HS-27A (cell line): Measurements from ENCODE around the gene MYO15B.
"Not testable (repeated sequence)": the region's sequence is repeated elsewhere in the genome, so short reads cannot be mapped to it uniquely, and the experiment has no call there.

Experiments
- DNase-seq: peaks from one replicate; pipeline ENCODE4 v3.0.0-alpha.2; 2012; ENCODE audit warnings: low read depth, missing footprints

The MYO15B gene

DNA sequence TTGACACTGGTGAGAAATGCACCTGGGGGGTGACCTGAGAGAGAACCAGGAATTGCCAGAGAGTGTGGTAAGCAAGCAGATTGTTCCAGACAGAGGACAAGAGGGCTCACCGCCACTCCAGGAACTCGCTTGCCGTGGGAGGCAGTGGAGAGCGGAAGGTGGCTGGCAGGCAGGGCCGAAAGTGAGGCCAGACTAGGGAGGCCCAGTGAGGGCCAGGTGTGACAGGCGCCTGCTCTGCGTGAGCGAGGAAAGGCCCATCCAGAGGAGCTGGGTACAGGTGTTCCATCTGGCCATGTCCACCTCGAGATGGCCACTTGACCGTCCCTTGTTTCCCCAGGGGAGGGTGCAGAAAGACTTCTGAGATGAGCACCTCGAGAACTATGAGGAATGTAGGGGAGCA, 11.9 kb upstream of the MYO15B start:
- DNase-seq, result no peak

DNA sequence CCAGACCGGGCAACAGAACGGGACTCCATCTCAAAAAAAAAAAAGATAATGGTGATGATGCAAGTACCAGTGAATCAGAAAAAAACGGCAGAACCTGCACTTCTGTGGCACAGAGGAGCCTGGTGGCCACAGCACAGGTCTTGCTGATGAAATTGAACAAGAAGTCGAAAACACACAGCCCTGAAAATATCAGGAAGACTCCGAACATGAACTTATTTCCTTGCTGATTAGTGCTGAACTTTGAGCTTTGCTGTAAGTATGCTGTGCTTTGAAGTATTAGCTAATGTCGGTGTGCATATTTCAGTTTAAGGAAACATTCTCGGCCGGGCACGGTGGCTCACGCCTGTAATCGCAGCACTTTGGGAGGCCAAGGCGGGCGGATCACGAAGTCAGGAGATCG, 10.9 kb upstream of the MYO15B start:
- DNase-seq, result no peak

DNA sequence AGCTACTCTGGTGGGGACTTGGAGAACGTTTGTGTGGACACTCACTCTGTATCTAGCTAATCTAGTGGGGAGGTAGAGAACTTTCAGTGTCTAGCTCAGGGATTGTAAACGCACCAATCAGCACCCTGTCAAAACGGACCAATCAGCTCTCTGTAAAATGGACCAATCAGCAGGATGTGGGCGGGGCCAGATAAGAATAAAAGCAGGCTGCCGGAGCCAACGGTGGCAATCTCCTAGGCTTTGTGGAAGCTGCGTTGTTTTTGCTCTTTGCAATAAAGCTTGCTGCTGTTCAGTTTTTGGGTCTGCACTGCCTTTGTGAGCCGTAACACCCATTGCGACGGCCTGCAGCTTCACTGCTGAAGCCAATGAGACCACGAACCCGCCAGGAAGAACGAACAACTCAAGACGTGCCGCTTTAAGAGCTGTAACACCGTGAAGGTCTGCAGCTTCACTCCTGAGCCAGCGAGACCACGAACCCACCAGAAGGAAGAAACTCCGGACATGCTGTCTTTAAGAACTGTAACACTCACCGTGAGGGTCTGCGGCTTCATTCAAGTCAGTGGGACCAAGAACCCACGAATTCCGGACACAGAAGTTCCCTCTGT, 6.4 kb upstream of the MYO15B start:
- not testable (repeated sequence) for DNase-seq

DNA sequence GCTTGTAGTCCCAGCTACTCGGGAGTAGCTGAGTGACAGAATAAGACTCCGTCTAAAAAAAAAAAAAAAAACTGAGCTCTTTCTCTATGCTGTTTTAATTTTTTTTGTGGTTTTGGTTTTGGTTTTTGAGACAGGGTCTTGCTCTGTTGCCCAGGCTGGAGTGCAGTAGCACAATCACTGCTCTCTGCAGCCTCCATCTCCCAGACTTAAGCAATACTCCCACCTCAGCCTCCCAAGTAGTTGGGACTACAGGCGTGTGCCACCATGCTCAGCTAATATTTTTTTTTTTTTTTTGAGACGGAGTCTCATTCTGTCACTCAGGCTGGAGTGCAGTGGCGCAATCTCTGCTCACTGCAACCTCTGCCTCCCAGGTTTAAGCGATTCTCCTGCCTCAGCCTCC, 4.4 kb upstream of the MYO15B start:
- DNase-seq, result not testable (repeated sequence)

DNA sequence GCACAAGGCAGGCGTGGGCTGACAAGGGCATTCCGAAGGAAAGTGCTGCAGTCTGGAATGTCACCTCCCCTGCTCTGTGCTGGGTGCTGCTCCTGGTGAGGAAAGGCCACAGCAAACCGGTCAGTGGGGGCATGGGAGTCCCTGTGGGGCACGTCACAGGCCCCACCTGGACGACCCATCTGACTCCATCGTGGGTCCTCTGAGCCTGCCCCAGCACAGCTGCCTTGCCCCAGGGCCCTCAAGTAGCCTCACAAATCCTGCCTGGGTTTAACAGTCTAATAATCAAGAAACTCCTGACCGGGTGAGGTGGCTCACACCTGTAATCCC, 2.8 kb upstream of the MYO15B start:
- no peak for DNase-seq

DNA sequence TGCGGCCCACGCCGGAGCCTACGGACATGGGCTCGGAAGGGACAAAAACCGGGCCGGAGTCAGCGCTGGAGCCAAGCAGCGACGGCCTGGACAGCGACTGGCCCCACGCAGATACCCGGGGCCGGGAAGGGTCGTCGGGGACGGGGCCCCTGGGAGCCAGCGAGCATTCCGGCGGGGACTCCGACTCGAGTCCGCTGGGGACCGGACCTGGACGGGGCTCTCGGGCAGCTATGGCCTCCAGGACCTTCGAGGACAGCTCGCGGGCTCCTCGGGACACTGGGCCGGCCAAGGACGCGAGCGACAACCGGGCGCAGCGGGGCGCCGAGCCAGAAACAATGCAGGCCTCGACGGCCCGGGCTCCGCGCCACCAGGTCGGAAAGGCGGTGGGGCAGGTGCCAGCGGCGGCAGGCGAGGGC, 1.0 kb downstream of the MYO15B start:
- DNase-seq, result no peak

DNA sequence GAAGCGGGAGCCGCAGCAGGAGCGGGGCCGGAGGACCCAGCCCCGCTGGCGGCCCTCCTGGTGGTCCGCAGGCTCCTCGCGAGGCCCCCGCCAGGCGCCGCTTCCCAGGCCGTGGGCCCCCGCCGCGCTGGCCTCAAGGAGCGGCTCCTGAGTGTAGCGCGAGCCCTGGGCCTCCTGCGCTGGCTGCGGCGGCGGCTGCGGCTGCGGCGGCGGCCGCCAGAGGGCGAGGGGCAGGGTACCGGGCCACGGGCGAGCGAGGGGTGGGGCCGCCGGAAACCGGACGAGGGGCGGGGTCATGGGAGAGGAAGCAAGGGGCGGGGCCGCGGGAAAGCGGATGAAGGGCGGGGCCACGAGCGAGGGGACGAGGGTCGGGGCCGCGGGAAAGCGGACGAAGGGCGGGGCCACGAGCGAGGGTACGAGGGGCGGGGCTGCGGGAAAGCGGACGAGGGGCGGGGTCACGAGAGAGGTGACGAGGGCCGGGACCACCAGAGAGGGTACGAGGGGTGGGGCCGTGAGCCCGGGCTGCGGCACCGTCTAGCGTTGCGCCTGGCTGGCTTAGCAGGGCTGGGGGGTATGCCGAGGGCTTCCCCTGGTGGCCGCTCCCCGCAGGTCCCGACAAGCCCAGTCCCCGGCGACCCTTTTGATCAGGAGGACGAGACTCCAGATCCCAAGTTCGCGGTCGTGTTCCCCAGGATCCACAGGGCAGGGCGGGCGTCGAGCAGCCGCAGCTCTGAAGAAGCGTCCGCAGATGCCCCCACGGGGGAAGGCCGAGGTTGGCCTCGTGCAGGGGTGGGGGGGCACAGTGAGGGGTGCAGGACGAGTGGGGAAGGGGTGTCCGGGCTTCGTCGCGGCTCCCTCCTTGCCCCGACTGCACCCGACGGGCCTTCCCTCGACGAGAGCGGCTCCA, 1.7 kb downstream of the MYO15B start:
- peak; percentile 23 for DNase-seq

DNA sequence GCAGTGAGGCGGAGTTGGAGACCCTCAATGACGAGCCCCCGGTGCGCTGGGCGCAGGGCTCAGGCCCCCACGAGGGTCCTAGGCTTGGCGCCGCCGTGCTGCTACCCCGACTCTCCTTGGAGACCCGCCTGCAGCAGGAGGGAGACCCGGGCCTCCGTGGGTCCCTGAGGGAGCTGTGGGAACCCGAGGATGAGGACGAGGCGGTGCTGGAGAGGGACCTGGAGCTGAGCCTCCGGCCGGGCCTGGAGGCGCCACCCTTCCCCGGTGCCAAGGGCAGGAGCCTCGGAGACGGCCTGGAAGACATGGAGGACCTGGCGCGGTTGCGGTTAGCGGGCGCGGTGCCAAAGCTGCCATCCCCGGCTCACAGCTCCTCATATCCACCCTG, 2.3 kb downstream of the MYO15B start:
- DNase-seq, result no peak

DNA sequence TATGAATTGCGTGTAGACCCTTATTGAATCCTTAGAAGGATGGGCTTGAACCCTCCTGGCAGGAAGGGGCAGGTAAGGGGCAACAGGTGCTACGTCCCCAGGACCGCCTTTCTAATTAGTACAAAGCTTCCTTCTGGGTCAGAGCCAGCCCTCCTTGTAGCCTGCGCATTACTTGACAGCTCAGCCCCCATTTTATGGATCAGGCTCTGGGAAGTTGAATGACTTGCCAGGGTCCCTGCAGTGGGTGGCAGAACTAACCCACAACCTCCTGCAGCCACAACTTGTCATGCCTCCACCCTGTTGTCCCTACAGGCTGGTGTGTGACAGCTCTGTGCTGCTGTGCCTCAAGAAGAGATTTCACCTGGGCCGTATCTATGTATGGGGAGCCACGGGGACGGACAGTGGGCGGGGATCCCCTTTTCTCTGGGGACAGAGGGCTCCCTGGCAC, 2.7 kb downstream of the MYO15B start:
- DNase-seq, result no peak

DNA sequence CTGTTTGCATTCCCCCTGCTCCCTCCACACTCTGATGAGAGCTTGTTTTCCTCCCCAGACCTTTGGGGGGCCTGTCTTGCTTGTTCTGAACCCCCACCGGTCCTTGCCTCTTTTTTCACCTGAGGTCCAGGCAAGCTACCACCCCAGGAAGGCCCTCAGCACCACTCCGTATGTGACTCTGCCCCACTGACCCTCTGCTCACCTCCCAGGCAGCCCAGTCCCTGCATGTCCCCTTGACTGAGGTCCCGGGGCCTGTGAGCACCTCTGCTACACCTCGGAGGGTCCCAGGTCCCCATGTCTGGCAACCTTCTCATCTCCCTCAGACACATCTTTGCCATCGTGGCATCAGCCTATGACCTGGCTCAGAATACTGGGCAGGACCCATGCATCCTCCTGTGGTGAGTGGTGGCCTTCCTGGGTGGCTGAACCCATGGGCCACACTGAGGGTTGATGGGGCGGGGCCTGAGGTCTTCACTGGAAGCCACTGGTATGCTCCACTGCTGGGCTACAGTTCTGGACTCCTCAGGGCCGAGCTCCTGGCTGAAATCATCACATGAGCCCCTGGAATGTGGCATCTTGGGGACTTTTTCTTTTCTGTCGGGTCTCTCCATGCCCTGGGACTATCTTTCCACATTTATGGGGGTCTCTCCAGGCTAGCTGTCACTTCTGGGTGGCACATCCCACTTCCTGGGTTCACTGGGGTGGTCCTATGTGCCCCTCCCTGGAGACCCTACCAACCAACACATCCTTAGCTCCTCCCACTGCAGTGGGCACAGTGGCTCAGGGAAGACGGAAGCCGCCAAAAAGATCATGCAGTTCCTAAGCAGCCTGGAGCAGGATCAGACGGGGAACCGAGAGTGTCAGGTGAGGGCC, 3.5 kb downstream of the MYO15B start:
- DNase-seq, result no peak

DNA sequence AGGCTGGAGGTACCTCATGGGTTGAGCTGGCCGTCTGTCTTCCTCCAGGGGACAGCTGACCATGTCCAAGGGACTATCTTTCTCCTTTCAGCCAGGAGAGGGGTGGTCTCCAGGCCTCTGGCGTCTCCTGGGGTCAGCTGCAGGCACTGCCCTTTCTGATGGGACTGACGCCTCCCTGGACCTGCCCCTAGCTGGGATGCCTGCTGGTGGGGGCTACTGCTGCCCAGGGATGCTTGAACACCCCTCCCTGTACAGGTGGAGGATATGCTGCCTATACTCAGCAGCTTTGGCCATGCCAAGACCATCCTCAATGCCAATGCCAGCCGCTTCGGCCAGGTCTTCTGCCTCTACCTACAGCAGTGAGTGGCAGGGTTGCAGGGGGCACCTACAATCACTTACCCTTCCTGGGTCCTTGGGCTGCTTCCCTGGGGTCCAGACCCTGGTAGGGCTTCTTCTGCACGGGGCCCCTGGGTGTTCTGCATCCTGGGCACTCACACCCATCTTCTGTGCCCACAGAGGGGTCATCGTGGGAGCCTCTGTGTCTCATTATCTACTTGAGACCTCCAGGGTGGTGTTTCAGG, 4.2 kb downstream of the MYO15B start:
- no peak for DNase-seq

DNA sequence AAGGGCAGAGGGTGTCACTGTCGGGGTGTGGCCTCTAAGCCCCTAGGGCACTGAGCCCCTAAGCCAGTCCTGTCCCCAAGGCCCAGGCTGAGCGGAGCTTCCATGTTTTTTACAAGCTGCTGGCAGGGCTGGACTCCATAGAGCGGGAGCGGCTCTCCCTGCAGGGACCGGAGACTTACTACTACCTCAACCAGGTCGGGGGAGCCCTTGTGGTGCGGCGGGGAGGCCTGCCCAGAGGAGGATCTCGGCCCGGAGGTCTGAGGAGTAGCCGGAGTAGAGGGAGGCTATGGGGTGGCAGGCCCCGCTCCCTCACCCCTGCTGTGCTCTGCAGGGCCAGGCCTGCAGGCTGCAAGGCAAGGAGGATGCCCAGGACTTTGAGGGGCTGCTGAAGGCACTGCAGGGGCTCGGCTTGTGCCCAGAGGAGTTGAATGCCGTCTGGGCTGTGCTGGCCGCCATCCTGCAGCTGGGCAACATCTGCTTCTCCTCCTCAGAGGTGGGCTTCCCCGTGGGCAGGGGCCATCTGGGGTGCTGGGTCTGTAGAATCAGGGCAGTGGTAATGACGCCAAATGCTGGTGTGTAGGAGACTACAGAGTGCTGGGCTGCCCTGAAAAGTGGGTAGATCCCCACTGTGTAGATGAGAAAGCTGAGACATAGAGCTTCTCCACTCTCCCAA, 4.9 kb downstream of the MYO15B start:
- no peak for DNase-seq

DNA sequence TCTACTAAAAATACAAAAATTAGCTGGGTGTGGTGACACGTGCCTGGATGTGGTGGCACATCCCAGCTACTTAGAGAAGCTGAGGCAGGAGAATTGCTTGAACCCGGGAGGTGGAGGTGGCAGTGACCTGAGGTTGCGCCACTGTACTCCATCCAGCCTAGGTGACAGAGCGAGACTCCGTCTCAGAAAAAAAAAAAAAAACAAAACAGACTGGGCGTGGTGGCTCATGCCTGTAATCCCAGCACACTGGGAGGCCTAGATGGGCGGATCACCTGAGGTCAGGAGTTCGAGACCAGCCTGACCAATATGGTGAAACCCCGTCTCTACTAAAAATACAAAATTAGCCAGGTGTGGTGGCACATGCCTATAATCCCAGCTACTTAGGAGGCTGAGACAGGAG, 5.8 kb downstream of the MYO15B start:
- DNase-seq, result not testable (repeated sequence)

DNA sequence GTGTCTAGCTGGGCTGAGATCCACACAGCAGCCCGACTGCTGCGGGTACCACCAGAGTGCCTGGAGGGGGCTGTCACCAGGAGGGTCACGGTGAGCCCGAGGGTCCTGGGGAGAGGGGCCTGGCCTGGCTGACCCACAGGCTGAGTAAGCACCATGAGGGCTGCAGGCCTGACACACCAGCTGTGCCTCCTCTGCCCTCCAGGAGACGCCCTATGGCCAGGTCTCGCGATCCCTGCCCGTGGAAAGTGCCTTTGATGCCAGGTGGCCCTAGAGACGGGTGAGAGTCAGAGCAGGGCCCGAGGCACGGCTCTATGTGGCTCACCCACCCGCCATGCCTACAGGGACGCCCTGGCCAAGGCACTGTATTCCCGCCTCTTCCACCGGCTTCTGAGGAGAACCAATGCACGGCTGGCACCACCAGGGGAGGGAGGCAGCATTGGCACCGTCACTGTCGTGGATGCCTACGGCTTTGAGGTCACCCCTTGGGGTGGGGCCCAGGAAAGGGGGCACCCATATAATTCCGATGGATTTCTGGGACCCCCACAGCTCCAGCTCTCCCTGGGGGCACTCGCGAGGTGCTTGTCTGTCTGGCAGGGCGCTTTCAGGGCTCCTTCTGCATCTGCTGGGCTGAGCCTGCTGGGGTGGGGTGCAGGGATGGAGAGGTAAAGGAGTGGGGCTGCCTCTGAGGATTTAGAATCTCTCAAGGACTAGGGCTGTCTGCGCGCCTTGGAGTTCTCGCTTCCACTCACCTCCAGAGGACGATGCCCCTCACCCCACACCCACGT, 7.1 kb downstream of the MYO15B start:
- DNase-seq, result no peak

DNA sequence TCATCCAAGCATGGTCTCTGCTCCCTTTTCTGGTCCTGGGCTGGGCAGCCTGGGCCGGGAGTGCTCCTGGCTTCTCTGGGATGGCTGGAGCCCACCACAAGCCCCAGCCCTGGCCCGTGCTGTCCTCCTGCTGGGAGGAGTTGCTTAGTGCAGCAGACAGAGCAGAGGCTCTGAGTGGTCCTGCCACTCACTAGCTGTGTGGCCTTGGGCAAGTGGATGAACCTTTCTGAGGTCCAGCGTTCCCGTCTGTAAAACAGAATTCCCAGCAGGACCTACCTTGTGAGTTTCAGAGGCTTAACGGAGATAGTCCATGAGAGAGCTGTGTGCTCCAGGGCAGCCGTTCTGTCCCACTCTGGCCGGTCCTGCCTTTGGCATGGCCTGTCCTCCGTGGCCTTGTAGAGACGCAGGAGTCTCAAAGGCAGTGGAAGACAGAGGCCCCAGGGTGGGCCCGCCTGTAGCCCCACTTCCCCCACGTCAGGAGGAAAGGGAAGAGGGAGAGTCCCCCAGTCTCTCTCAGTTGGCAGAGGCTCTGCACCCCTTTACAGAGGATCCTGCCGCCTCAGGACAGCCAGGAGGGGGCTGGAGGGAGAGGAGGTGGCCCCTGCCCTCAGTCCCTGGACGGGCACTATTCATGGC, 7.8 kb downstream of the MYO15B start:
- no peak for DNase-seq

DNA sequence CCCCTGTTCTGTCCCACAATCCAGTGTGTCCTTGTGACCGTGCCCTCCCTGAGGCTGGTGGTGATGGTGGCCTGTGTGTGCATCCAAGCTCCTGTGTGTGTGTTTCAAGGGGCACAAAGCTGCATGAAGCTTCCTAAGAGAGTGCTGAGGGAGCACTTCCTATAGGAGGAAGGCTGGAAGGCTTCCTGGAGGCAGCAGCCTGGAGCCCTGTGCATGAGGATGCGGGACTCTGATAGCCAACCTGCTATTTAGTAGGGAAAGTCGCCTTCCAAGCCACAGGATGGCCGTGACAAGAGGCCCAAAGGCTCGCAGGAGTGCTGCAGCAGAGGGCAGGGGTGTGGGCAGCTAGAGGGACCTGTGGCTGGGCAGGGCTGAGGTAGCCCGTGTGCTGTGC, 8.3 kb downstream of the MYO15B start:
- DNase-seq, result no peak

DNA sequence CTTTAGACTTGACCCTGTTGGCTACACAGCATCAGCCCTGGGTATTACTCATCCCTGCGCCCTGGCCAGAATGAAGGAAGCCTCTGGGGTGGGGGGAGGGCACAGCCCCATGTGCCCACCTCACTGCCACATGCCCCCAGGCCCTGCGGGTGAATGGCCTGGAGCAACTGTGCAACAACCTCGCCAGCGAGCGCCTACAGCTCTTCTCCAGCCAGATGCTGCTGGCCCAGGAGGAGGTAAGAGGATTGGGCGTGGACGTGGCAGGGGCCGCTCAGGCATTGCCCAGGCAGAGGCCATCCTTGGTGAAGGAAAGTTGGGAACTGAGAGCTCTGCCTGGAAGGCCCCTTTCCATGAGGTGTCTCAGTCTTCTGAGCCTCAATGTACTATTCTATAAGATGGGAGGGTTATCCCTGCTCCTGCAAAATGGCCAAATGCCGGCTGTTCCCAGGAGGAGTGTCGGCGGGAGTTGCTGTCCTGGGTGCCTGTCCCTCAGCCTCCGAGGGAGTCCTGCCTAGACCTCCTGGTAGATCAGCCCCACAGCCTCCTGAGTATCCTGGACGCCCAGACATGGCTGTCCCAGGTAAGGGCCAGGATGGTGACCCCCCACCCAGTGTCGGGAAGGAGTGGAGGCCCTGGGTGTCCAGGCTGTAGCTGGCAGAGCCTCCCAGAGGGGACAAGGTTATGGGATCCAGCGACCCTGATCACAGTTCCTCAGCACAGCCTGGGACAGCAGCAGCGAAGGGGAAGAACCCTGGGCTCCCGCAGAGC, 8.9 kb downstream of the MYO15B start:
- no peak for DNase-seq

DNA sequence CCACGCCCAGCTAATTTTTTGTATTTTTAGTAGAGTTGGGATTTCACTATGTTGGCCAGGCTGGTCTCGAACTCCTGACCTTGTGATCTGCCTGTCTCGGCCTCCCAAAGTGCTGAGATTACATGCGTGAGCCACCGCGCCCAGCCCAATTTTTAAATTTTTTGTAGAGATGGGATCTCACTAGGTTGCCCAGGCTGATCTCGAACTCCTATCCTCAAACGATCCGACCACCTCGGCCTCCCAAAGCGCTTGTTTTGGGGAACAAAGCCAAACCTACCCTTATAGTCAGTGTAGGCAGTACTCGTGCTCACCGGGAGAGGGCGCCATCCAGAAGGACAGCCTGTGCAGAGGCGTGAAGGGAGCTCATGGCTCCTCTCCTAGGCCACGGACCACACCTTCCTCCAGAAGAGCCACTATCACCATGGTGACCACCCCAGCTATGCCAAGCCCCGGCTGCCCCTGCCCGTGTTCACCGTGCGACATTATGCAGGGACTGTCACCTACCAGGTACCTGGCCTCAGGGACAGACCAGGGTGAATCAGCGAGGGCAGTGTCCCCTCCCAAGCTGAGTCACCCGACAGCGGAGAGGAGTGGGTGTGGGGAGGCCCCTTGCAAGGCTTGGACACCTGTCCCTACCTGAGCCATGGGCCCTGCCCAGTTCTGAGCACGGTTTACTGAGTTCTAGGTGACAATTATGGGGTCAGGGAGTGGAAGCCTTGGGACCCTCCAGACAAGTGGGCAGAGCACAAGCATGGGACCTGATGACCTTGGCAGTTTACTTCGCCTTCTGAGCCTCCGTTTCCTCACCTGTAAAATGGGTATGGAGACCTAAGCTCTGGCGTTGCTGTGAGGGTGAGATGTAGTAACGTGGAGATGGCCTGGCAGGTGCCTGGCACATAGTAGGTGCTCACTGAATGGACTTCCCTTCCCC, 13.7 kb downstream of the MYO15B start:
- no peak for DNase-seq

DNA sequence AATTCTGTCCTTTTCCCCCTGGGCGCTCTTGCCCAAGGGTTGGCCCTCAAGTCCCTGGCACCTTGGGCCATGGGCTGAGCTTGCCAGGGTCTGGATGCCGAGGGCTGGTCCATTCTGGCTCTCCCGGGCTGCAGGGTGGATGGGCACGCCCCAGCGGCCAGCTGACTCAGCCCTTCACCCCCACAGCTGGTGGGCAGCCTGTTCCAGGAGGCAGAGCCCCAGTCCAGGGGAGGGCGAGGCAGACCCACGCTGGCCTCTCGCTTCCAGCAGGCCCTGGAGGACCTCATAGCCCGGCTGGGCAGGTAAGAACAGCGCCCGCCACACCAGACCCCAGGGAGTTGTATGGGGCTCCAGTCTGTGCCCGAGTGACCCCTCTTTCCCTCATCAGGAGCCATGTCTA, 15.0 kb downstream of the MYO15B start:
- no peak for DNase-seq
